ENCODE data around the gene C1QB.

C1QB gene, protein sequence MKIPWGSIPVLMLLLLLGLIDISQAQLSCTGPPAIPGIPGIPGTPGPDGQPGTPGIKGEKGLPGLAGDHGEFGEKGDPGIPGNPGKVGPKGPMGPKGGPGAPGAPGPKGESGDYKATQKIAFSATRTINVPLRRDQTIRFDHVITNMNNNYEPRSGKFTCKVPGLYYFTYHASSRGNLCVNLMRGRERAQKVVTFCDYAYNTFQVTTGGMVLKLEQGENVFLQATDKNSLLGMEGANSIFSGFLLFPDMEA

GRCh38 chr1:22652881-22653316 lies at the start of gene C1QB:
Gene C1QB (plus strand): TSS chr1:22653236. CDS start chr1:22659463, 6,227 bp downstream.
- DNase-seq = no peak

DNA sequence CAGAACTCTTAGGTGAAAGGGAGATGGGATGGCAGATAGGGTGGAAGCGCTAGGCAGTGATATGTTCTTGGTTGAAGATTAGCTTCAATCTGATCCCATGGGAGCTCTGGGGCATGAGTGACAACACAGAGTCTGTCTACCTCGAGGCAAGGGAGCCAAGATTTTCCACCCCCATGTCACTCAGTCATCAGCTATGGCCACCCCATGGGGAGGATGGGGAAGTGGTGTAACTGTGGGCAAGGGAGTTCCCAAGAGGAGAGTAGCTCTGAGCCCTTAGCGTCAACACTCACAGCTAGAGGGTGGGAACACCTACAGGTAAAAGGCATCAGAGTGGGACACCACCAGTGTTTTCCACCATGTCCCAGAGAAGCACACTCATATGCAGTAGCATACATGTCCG lies 46.9 kb upstream of the C1QB start:
- DNase-seq = no peak

DNA sequence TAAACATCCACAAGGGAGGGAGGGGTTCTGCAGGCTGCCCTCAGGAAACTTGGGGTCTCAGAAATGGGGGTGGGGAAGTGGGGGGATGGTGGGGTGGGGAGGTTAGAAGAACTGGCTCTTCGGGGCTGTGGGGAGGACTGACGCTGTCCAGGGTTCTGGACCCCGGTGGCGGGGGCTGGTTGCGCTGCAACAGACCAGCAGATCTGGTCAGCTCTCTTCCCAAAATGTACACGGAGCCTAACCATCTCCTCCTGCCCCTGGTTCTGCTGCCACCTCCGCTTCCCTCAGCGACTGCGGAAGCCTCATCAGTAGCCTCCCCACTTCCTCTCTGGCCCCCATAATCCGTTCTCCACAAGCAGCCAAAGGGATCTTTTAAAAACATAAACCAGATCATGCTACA lies 45.9 kb upstream of the C1QB start:
- DNase-seq = no peak

DNA sequence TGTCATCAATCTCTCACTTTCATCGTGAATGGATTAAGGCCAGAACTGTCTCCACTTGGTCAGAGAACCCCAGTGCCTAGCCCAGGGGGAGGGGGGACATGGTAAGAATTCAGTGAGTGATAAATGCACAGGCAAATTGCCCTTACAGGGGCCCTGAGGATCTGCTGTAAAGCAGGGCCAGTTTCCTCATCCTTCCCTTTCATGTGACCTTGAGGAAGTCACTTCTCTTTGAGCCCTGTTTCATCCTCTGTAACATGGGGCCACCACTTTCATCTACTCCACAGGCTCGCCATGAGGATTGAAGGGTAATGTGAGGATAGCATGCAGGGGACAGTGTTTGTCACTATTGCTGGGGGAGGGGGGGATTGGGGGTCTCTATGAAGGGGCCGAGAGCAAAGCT lies 44.7 kb upstream of the C1QB start:
- DNase-seq = no peak

DNA sequence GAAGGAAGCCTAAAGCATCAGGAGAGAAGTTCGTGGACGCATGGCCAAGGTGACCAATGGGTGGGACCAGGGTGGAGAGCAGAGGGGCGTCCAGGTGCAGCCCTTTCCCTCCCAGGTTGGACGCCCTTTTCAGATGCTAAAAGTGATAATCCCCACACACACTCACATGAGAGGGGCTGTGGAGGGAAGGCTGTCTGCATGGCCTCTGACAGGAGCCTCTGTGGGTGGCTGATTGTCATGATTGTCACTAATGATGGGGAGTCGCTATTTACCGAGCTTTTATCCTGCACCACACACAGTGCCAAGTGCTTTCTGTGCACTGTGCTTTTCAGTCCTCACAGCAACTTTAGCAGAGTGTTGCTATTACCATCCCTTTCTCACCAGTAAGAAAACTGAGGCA lies 43.7 kb upstream of the C1QB start:
- no peak for DNase-seq

DNA sequence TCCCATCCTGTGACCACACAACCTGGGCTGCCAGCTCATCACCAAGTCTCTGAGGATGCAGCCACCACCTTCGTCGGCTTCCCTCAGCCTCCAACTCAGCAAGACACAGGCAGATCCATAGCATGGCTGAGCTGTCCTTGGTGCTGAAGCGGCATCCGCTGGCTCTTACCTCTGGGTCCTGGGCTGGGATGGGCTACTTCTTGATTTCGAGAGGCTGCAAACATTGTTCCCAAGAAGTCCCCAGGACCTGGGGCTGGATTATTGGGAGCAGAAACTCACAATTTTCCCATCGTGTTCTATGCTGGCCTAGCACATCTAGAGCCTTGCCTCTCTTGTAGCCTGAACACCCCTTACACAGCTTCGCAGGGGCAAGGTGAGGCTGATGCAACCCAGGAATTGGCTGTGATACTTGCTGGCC lies 41.5 kb upstream of the C1QB start:
- no peak for DNase-seq

GRCh38 chr1:22612671-22613571 lies 40.1 kb upstream of the C1QB start:
- DNase-seq = no peak

- DNase-seq = no peak
Measured at GRCh38 chr1:22613572-22613918, 39.5 kb upstream of the C1QB start.

- no peak for DNase-seq
Measured at GRCh38 chr1:22613951-22614350, 39.1 kb upstream of the C1QB start.

DNA sequence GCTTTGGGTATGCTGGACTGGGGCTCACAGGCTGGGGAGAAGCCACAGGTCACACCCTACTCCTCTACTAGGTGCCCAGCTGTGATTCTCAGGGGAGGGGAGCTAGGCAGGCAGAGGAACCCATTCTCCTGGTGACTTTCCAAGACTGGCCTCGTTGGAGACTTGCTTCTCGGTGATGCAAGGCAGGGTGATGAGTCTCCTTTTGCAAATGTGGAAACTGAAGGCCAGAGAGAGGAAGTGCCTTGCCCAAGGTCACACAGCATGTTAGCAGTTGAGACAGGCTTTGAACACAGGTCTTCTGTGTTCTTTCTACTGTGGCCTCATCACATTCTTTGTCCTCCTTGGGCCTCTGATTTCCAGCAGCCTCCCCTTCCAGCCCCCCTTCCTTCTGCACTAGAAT lies 37.1 kb upstream of the C1QB start:
- no peak for DNase-seq

GRCh38 chr1:22616571-22616970 lies 36.5 kb upstream of the C1QB start:
- no peak for DNase-seq

GRCh38 chr1:22618056-22618455 lies 35.0 kb upstream of the C1QB start:
- DNase-seq = no peak

GRCh38 chr1:22619252-22619651 lies 33.8 kb upstream of the C1QB start:
- no peak for DNase-seq

- DNase-seq = no peak
Measured at GRCh38 chr1:22619798-22620197, 33.2 kb upstream of the C1QB start.

DNA sequence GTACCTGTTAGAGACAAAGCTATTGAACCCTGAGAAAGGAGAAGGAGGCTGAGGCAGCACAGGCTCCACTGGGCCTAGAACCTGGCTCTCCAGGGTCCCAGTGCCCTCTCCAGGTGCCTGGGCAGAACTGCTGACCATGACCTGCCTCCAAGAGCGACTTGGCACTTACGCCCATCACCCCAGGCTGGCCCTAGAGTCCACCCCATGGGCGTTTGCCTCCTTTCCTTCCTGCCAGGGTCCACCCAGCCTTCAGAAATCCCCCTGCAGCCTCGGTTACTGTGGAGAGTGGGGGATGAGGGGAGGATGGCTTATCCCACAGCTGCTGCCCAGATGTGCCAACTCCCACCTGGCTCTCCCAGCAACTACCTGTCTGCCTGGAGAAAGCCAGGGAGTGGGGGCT lies 31.3 kb upstream of the C1QB start:
- no peak for DNase-seq

- DNase-seq = no peak
Measured at GRCh38 chr1:22625262-22625925, 27.6 kb upstream of the C1QB start.

DNA sequence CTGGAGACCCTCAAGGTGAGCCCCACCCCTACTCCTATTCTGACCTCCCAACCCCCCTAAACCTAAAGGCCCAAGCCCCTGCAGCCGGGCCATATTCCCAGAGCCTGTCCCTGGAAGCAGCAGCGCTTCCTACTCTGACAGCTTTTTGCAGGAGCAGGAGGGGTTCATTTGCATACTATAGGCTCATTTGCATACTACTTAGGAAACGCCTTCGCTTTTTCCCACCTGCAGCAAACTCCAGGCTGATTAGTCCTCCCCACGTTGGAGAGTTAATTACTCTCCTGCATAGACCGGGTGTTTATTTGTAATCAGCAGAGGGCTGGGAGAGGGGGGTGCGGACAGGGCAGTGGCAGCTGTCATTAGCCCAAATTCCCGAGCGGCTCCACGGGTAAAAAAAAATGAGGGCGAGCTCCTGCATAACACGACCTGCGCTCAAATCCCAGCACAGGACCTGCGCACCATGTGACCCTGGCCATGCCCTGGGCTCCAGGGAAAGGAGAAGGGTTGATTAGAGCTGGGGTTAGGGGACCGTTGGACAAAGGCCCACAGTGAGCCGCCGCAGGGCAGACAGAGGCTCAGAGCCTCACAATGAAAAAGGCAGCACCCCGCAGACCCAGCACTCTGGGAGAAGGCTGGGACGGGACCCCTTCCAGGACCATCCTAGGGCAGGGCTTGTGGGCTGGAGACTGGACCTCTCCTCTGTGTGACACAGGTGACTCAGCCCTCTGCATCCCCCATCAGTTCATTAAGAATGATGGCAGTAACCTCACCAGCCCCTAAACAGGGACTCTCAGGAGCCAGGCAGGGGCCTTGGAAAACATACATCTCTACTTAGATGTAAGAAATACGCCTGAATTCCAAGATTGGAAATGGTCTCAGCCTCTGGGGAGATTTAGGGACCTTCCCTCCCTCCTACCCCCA lies 26.5 kb upstream of the C1QB start:
- no peak for DNase-seq

GRCh38 chr1:22627331-22627730 lies 25.7 kb upstream of the C1QB start:
- no peak for DNase-seq

- DNase-seq = no peak
Measured at GRCh38 chr1:22628698-22629444, 24.2 kb upstream of the C1QB start.

GRCh38 chr1:22629886-22630285 lies 23.1 kb upstream of the C1QB start:
- DNase-seq = no peak

DNA sequence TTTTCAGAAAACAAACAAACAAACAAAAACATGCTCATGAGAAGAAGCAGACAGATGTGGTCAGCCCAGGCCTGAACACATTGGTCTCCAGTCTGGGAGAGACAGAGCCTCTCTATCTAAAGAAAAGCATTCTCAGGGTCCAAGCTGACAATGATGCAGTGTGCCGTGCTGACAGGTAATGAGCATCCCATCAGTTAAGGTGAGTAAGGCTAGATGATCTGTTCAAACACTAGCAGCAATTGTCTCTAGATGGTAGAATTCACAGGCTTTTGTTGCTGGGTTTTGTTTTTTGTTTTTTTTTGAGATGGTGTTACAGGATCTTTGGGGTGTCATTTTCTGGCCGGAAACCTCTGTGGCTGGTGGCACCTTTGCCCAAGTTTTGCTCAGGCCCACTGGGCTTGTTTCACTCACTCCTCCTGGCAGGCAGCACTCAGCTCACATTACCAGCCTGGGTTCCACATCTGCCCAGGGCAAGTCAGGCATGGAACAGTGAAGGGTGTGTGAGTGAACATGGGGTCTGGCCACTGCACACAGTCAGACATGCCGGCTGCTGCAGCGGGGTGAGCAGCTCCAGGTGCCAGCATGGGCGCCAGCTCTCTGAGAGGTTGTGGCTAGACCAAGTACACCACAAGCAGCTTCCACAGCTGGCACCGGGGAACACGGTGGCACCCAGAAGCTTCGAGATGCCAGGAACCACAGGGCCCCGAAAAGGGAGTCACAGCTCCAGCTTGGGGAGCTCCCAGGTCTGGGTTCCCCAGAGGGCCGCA lies 19.2 kb upstream of the C1QB start:
- no peak for DNase-seq
